Spleen (tissue), 7 donors: ENCODE results near the gene STIM1.

ENCODE experiments used
- CTCF ChIP-seq, 11 experiments: fragments of 200-600 bp in 7 of 11; fragments of 450-650 bp in 4 of 11; sonication (generic) in 4 of 11; IDR thresholded peaks in 8 of 11; conservative IDR thresholded peaks in 3 of 11; 1 replicate in 7 of 11; 2 replicates in 4 of 11; pipeline versions ENCODE4 v1.4.0 to v1.8.0; 2016 to 2021; ENCODE audit warnings: antibody characterized with exemption in 11 of 11, inconsistent platforms in 4 of 11, mild to moderate bottlenecking in 1 of 11
- POLR2A ChIP-seq, 3 donors: fragments of 450-650 bp; IDR thresholded peaks; one replicate each; pipeline ENCODE4 v1.5.1; 2017; ENCODE audit warnings: antibody characterized with exemption in 3 of 3, mild to moderate bottlenecking in 1 of 3
- POLR2AphosphoS5 ChIP-seq, 3 donors: sonication (generic); formaldehyde crosslinking; IDR thresholded peaks; one replicate each; pipeline ENCODE4 v1.5.1; 2017; ENCODE audit warnings: antibody characterized with exemption in 3 of 3
- donor health status: DM: no; HTN: no; CAD: no; lungs with moderate emphysema.
- donor health status: DM: no; HTN: no; CAD: no.
- donor health status: DM: no; HTN: no; CAD: no.

- TF ChIP-seq CTCF (IDR thresholded peaks at IDR 0.05 in 8 of 11, conservative IDR thresholded peaks at IDR 0.05 in 3 of 11) = no peak
- no peak for TF ChIP-seq POLR2A (IDR thresholded peaks at IDR 0.05)
- no peak for TF ChIP-seq POLR2AphosphoS5 (IDR thresholded peaks at IDR 0.05)
These were observed 215.9 kb downstream of the STIM1 start for GRCh38 chr11:4071325-4071724.
